Trophoblast cell (in vitro differentiated cells and primary cell): Measurements from ENCODE around the gene SAP30BP.
"Not testable (repeated sequence)": the region's sequence is repeated elsewhere in the genome, so short reads cannot be mapped to it uniquely, and the experiment has no call there.

ENCODE experiments used
- DNase-seq, 2 donors: peaks; one replicate each; pipeline ENCODE4 v3.0.0-alpha.2; 2016
- H2AFZ ChIP-seq: 2 replicates; pipeline ENCODE4 v1.6.1; 2013; ENCODE audit warnings: low read length, moderate library complexity, mild to moderate bottlenecking; ENCODE audit not compliant: insufficient read depth, poor library complexity
- H2AK5ac ChIP-seq: 2 replicates; pipeline ENCODE4 v1.6.1; 2013; ENCODE audit warnings: mild to moderate bottlenecking, low read length
- H2BK120ac ChIP-seq: 2 replicates; pipeline ENCODE4 v1.6.1; 2013; ENCODE audit warnings: low read length, mild to moderate bottlenecking, moderate library complexity; ENCODE audit not compliant: insufficient read depth, poor library complexity
- H2BK12ac ChIP-seq: 2 replicates; pipeline ENCODE4 v1.6.1; 2013; ENCODE audit warnings: mild to moderate bottlenecking, low read length, moderate library complexity
- H2BK5ac ChIP-seq: 2 replicates; pipeline ENCODE4 v1.6.1; 2013; ENCODE audit warnings: low read length, low read depth, moderate library complexity, mild to moderate bottlenecking; ENCODE audit not compliant: poor library complexity
- H3K14ac ChIP-seq: 2 replicates; pipeline ENCODE4 v1.6.1; 2013; ENCODE audit warnings: mild to moderate bottlenecking, low read length
- H3K18ac ChIP-seq: 2 replicates; pipeline ENCODE4 v1.6.1; 2013; ENCODE audit warnings: mild to moderate bottlenecking, low read length
- H3K23ac ChIP-seq: 2 replicates; pipeline ENCODE4 v1.6.1; 2013; ENCODE audit warnings: low read length
- H3K27ac ChIP-seq: 2 replicates; pipeline ENCODE4 v1.5.1; 2013; ENCODE audit warnings: low read depth, mild to moderate bottlenecking, inconsistent platforms, low read length, moderate library complexity
- H3K27me3 ChIP-seq: 2 replicates; pipeline ENCODE4 v1.6.1; 2013; ENCODE audit warnings: inconsistent platforms, mild to moderate bottlenecking, low read length, moderate library complexity; ENCODE audit not compliant: insufficient read depth
- H3K36me3 ChIP-seq, 2 experiments: 1 replicate in 1 of 2; 2 replicates in 1 of 2; pipeline ENCODE4 v1.6.1; 2013; ENCODE audit warnings: low read length in 2 of 2, mild to moderate bottlenecking in 2 of 2, moderate library complexity in 1 of 2; ENCODE audit not compliant: insufficient read depth in 2 of 2, control insufficient read depth in 1 of 2
- H3K4ac ChIP-seq: 2 replicates; pipeline ENCODE4 v1.6.1; 2013; ENCODE audit warnings: low read depth, mild to moderate bottlenecking, low read length, moderate library complexity
- H3K4me1 ChIP-seq, 2 experiments: 1 replicate in 1 of 2; 2 replicates in 1 of 2; pipeline ENCODE4 v1.6.1; 2013; ENCODE audit warnings: low read length in 2 of 2, mild to moderate bottlenecking in 2 of 2, moderate library complexity in 1 of 2; ENCODE audit not compliant: insufficient read depth in 2 of 2, control insufficient read depth in 1 of 2
- H3K4me2 ChIP-seq: 2 replicates; pipeline ENCODE4 v1.6.1; 2013; ENCODE audit warnings: inconsistent platforms, mild to moderate bottlenecking, low read length, moderate library complexity
- H3K4me3 ChIP-seq: 2 replicates; pipeline ENCODE4 v1.5.1; 2013; ENCODE audit warnings: mild to moderate bottlenecking, low read depth, low read length, inconsistent platforms
- H3K79me1 ChIP-seq: one replicate; pipeline ENCODE4 v1.6.1; 2013; ENCODE audit warnings: low read length
- H3K79me2 ChIP-seq: 2 replicates; pipeline ENCODE4 v1.6.1; 2013; ENCODE audit warnings: low read length, mild to moderate bottlenecking; ENCODE audit not compliant: control insufficient read depth, insufficient read depth, poor library complexity
- H3K9ac ChIP-seq: 2 replicates; pipeline ENCODE4 v1.6.1; 2013; ENCODE audit warnings: mild to moderate bottlenecking, low read length
- H3K9me3 ChIP-seq: 2 replicates; pipeline ENCODE4 v1.6.1; 2013; ENCODE audit warnings: low read depth, mild to moderate bottlenecking, control low read depth, inconsistent platforms, low read length; ENCODE audit not compliant: insufficient read depth
- H4K12ac ChIP-seq: 2 replicates; pipeline ENCODE4 v1.6.1; 2013; ENCODE audit warnings: low read depth, mild to moderate bottlenecking, low read length, moderate library complexity
- H4K8ac ChIP-seq: 2 replicates; pipeline ENCODE4 v1.6.1; 2013; ENCODE audit warnings: low read depth, mild to moderate bottlenecking, low read length, moderate library complexity
- H4K91ac ChIP-seq: one replicate; pipeline ENCODE4 v1.6.1; 2013; ENCODE audit warnings: low read depth, mild to moderate bottlenecking, low read length, moderate library complexity
- WGBS: extraction: QIAGEN DNeasy Blood & Tissue Kit; methylation state at CpG from one replicate; pipeline ENCODE4 v1.1.7; 2013; ENCODE audit warnings: missing lambda C conversion rate; ENCODE audit not compliant: insufficient read length, insufficient coverage; ENCODE audit errors: extremely low coverage; 5-methylcytosine and 5-hydroxymethylcytosine counted together

The SAP30BP gene

GRCh38 chr17:75637551-75637950, 29.6 kb upstream of the SAP30BP start:
- Histone ChIP-seq H3K79me1 (peaks cover 15% of the 10 kb centered on the region), H4K91ac (no peak overlapping the region), H3K14ac (no peak overlapping the region), H3K36me3 (peaks cover 0 to 4% of the 10 kb centered on the region in 2 experiments), H3K4me1 (peaks cover 32 to 35% of the 10 kb centered on the region in 2 experiments), H3K9me3 (peaks cover 1% of the 10 kb centered on the region), H2BK12ac (no peak overlapping the region), H2BK5ac (no peak overlapping the region), H2AFZ (no peak overlapping the region), H3K4me3 (no peak overlapping the region), H3K4ac (no peak overlapping the region), H3K4me2 (no peak overlapping the region), H3K18ac (no peak overlapping the region), H2BK120ac (no peak overlapping the region), H3K9ac (no peak overlapping the region), H3K27me3 (no peaks in the 10 kb centered on the region), H3K23ac (no peak overlapping the region), H3K79me2 (no peaks in the 10 kb centered on the region), H4K8ac (no peak overlapping the region), H3K27ac (no peak overlapping the region), H2AK5ac (no peak overlapping the region), H4K12ac (no peak overlapping the region)
- DNase-seq: no peak
- no CpG with 5 or more reads among the region's 7 CpGs for WGBS

DNA sequence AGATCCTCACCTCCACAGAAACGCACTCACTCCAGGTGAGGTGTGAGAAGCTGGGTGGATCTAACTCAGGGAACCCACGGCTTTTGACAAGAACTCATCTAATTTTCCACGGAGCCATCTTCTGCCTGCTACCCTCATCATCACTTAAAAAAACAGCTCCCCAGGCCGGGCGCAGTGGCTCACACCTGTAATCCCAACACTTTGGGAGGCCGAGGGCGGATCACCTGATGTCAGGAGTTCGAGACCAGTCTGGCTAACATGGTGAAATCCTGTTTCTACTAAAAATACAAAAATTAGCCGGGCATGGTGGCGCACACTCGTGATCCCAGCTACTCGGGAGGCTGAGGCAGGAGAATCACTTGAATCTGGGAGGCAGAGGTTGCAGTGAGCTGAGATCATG, 29.1 kb upstream of the SAP30BP start:
- H3K36me3 ChIP-seq, H2BK5ac ChIP-seq, H3K18ac ChIP-seq, H3K4me2 ChIP-seq, H3K27me3 ChIP-seq, H3K27ac ChIP-seq, H4K8ac ChIP-seq, H2AFZ ChIP-seq, H3K9ac ChIP-seq, H4K91ac ChIP-seq, H2BK12ac ChIP-seq, H2BK120ac ChIP-seq, H4K12ac ChIP-seq, H3K4me3 ChIP-seq, H2AK5ac ChIP-seq, H3K79me2 ChIP-seq, H3K23ac ChIP-seq, H3K14ac ChIP-seq, H3K9me3 ChIP-seq, H3K4ac ChIP-seq, DNase-seq: not testable (repeated sequence)
- Histone ChIP-seq H3K4me1 (peaks cover 36 to 39% of the 10 kb centered on the region in 2 experiments), H3K79me1 (peaks cover 19% of the 10 kb centered on the region)
- no CpG with 5 or more reads among the region's 12 CpGs for WGBS

GRCh38 chr17:75638893-75639292, 28.2 kb upstream of the SAP30BP start:
- H4K91ac ChIP-seq: no peak overlapping the region
- no peaks in the 10 kb centered on the region for H3K27me3 ChIP-seq
- no peak overlapping the region for H3K27ac ChIP-seq
- H3K4ac ChIP-seq: no peak overlapping the region
- H3K79me2 ChIP-seq: no peaks in the 10 kb centered on the region
- peaks cover 1% of the 10 kb centered on the region for H3K9me3 ChIP-seq
- H3K4me3 ChIP-seq: no peak overlapping the region
- H2BK120ac ChIP-seq: no peak overlapping the region
- H3K23ac ChIP-seq: no peak overlapping the region
- no peak for DNase-seq
- H3K4me1 ChIP-seq: peaks cover 38 to 40% of the 10 kb centered on the region in 2 experiments
- no peak overlapping the region for H3K14ac ChIP-seq
- H2BK12ac ChIP-seq: no peak overlapping the region
- H4K8ac ChIP-seq: no peak overlapping the region
- H2AK5ac ChIP-seq: no peak overlapping the region
- WGBS: no CpG with 5 or more reads among the region's 13 CpGs
- H2BK5ac ChIP-seq: no peak overlapping the region
- H3K4me2 ChIP-seq: no peak overlapping the region
- peaks cover 0 to 4% of the 10 kb centered on the region in 2 experiments for H3K36me3 ChIP-seq
- H3K18ac ChIP-seq: no peak overlapping the region
- no peak overlapping the region for H3K9ac ChIP-seq
- no peak overlapping the region for H4K12ac ChIP-seq
- H2AFZ ChIP-seq: no peak overlapping the region
- peaks cover 22% of the 10 kb centered on the region for H3K79me1 ChIP-seq

- Histone ChIP-seq H3K9ac (no peak overlapping the region), H3K4me1 (peaks cover 33 to 36% of the 10 kb centered on the region in 2 experiments), H2AFZ (no peak overlapping the region), H2BK12ac (no peak overlapping the region), H3K4ac (no peak overlapping the region), H3K27ac (no peak overlapping the region), H3K79me2 (no peaks in the 10 kb centered on the region), H3K79me1 (peaks cover 22% of the 10 kb centered on the region), H4K91ac (peak overlapping the region; percentile 29), H3K27me3 (no peaks in the 10 kb centered on the region), H2BK5ac (no peak overlapping the region), H3K9me3 (peaks cover 1% of the 10 kb centered on the region), H3K4me2 (no peak overlapping the region), H3K14ac (no peak overlapping the region), H2BK120ac (no peak overlapping the region), H2AK5ac (no peak overlapping the region), H4K12ac (no peak overlapping the region), H3K18ac (peak overlapping the region; percentile 20), H3K23ac (no peak overlapping the region), H4K8ac (no peak overlapping the region), H3K4me3 (no peak overlapping the region), H3K36me3 (peaks cover 0 to 4% of the 10 kb centered on the region in 2 experiments)
- DNase-seq: no peak
- no CpG with 5 or more reads among the region's 3 CpGs for WGBS
Observed at GRCh38 chr17:75639327-75639726, 27.8 kb upstream of the SAP30BP start.
